ENCODE data around the gene NHSL2.
"Not testable (repeated sequence)": the region's sequence is repeated elsewhere in the genome, so short reads cannot be mapped to it uniquely, and the experiment has no call there.

NHSL2 gene

DNA sequence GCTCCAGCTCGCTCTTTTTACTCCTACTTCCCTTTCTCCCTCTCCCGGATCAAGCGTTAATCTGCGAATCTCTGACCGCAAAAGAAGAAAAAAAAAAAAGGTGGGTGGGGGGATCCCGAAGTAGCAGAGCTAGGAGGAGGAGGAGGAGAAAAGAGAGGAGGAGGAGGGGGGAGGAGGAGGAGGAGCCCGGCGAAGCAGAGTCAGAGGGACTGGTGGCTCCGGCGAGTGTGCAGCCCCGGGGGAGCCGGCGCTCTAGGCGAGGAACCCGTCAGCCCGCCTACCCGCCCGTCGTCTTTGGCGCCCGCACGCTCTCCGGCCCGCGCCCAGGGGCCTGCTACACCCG, at the start of gene NHSL2:
Gene NHSL2, plus strand, starts transcription at position 203 of the 343 bp plus-strand sequence.
- no peak for DNase-seq (ENCODE audit: low read depth)

DNA sequence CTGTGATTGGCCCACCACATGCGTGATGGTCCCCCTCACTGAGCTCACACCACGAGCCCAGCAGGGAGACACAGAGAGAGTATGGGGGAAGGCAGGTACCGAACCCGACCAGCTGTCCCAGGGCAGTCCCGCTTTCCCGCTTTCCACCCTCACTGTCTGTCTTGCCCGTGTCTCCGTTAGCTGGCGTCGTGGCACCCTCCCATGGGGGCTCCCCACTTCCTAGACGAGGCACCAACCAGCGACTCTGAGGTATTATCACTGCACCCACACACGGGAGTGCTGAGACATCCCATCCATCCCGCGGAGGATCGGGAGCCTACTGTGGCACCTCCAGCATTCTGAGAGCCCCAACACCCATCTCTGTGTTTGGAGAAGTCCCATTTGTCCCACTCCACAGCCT, 43.0 kb upstream of the NHSL2 start:
- no peak for DNase-seq (ENCODE audit: low read depth)

DNA sequence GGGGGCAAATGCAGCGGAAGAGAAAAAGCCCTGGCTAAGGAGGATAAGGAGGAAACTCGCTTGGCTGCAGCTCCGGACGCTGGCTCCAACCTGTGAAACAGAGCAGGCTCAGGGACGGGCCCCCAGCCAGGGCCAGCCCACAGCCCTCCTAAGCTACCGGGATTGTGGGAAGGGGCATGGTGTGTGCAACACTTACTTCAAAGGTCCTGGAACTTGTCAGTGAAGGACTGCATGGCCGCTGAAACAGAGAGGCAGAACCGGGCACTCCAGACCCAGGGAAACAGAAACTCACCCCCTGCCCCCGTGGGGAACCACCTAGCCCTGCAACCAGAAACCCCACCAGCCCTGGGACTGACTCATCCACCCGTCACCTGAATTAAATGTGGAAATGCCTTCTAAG, 41.1 kb upstream of the NHSL2 start:
- not testable (repeated sequence) for DNase-seq (ENCODE audit: low read depth)

DNA sequence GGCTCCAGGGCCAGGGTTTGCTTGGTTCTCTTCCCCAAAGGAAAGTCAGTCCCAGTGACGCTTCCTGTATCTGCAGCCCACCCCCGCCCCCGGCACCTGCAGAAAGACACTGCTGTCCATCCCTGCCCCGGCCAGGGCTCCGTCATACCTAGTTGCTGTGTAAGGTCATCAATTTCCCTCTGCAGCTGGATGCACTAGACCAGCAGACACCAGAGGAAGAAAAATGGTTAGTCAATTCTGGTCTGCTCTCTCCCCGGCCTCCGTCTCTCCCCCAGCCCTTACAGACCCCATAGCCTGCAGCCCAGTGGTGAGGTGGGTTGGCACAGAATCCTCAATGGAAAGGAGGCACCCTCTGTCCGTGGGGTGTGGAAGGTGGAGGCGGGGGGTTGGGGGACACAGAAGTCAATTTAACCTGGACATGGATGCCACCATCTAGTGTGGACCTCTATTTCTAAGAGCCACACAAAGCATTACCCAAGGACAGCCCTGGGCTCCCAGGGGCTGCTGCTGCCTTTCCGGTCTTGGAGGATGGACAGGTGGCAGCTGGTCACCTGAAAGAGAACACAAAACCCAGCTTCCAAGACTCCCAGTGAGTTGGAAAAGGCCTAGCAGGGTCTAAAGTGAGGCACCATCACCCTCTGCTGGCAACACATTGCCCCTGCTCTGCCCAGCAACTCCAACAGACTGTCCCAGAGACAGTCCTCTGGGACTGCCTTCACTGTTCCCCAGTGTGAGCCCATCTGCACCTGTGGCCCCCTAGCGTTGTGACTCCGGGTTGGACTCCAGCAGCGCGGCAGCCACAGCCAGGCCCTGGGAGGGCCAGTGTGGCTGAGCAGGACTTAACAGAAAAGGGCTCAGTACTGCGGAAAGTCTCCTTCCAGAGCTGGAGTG, 40.2 kb upstream of the NHSL2 start:
- DNase-seq (ENCODE audit: low read depth): no peak

DNA sequence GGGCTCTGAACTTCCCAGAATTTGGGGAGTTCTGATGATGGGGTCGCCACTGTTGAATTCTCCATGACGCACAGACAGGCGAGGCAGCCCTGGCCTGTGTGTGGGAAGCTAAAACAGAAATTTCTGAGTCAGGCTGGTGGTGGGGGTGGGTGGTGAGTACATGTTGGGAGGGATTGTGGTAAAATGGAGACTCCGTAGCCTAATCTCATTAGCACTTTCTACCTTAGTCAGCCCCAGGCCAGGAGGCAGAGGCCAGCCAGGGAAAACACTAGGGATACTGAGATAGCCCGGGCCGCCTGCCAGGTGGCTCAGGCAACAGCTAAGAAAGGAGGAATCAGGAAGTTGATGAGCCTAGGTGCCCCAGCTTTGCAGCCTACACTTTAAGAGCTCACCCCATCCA, 39.3 kb upstream of the NHSL2 start:
- no peak for DNase-seq (ENCODE audit: low read depth)

DNA sequence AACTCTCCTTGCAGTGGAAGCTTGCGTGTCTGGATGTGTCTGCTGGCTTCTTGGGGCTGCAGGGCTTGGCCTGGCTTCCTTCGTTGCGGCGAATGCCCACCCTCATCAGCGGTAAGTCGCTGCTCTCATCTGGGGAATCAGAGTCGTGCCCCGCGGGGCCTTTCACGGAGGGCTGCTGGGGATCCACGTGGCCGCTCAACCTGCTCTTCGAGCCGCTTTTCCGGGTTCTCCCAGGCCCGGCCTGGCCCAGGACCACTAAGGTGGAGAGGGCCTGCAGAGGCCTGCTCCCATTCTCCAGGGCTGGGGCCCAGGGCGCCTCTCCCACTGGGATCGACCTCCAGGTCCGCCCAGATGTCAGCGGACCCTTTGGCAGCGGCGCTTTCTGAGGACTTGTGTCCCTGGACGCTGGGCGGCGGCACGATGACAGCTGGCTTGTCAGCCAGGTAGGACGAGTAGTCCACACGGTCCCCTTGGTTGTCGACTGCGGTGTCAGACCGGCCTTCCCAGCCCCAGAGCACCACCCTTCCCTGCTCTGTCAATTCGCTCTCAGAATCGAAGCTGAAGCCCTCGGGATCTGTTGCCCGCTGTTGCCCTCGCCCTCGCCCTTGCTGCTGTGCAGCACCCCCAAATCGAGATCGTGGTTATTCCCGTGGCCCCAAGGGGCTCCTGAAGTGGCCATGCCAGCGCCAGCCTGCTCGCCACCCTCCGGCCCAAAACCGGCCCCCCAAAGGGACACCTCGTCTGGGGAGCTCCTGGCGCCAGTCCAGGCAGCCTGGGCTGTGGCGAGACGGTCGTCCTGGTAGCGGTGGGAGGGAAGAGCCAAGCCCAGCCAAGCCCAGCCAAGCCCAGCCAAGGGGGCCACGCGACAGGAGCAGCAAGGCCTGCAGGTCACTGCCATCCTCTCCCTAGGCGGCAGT, 37.8 kb upstream of the NHSL2 start:
- no peak for DNase-seq (ENCODE audit: low read depth)

DNA sequence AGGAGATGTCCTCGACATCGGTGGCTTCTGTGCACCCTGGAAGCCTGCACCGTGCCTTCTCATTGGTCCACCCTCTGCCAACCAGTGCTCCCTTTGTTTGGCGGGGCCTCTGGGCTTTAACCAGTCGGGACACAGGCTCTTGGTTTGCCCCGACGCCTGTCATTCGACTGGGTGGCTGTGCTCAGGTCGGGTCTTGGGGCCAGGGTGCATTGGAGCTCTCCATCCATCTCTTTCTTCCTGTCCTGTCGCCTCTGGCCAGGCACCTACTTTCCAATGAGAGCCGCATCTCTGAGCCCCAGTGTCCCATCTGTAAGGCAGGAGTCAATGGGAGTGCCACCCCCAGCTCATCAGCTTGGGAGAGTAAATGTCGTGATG, 37.2 kb upstream of the NHSL2 start:
- no peak for DNase-seq (ENCODE audit: low read depth)

DNA sequence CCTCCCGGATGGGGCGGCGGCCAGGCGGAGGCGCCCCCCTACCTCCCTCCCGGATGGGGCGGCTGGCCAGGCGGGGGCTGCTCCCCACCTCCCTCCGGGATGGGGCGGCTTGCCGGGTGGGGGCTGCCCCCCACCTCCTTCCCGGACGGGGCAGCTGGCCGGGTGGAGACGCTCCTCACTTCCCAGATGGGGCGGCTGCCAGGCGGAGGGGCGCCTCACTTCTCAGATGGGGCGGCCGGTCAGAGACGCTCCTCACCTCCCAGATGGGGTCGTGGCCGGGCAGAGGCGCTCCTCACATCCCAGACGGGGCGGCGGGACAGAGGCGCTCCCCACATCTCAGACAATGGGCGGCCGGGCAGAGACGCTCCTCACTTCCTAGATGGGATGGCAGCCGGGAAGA, 33.8 kb upstream of the NHSL2 start:
- not testable (repeated sequence) for DNase-seq (ENCODE audit: low read depth)

DNA sequence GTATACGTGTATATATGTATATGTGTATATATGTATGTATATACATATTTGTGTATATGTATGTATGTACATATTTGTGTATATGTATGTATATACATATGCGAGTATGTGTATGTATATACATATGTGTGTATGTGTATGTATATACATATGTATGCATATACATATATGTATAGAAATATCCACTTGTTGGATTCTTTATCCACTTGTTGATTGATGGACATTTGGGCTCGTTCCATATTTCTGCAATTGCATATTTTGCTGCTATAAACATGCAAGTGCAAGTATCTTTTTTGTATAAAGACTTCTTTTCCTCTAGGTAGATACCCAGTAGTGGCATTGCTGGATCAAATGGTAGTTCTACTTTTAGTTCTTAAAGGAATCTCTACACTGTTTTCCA, 25.5 kb upstream of the NHSL2 start:
- no peak for DNase-seq (ENCODE audit: low read depth)

DNA sequence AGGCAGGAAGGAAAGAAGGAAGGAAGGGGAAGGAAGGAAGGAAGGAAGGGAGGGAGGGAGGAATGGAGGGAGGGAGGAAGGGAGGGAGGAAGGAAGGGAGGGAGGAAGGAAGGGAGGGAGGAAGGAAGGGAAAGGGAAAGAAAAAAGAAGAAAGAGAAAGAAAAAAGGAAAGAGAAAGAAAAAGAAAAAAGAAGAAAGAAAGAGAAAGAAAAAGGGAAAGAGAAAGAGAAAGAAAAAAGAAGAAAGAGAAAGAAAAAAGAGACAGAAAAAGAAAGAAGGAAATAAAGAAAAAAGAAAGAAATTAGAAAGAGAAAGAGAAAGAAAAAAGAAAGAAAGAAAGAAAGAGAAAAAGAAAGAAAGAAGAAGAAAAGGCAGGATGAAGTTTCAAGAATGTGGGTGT, 15.0 kb upstream of the NHSL2 start:
- no peak for DNase-seq (ENCODE audit: low read depth)

DNA sequence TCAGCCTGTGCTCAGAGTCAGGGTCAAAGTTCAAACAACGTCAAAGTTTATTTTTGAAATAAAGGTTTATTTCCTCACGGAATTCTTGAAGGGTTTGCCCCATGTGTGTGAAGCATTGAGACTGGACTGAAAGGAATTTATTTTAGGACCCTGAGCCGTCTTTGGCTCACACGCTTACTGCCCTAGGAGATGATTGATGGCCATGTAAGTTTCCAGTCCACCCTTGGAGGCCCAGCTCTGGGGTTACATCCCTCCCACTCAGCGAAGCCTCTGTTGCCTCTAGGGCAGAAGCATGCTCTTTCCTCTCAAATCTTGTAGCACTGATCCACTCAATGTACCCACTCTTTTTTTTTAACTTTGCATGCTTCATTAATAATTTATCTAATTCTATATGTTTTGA, 4.5 kb upstream of the NHSL2 start:
- no peak for DNase-seq (ENCODE audit: low read depth)

DNA sequence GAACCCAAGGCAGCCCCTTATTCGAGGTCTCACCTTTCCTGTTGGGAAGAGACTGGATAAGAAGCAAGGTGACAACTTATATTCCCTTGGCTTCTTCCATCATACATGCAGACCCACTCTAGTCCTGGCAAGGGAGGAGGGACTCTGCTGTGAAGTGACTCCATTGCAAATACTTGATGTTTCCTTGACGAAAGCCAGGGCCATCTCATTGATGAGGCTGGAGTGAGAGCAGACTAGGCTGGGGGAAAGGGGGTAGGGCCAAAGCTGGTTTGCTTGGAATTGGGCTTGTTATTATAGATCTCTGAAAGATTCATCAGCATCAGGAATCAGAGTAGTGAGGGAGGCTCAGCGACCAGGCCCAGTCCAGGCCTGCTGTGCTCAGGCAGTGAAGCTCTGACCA, 2.3 kb upstream of the NHSL2 start:
- DNase-seq (ENCODE audit: low read depth): no peak

DNA sequence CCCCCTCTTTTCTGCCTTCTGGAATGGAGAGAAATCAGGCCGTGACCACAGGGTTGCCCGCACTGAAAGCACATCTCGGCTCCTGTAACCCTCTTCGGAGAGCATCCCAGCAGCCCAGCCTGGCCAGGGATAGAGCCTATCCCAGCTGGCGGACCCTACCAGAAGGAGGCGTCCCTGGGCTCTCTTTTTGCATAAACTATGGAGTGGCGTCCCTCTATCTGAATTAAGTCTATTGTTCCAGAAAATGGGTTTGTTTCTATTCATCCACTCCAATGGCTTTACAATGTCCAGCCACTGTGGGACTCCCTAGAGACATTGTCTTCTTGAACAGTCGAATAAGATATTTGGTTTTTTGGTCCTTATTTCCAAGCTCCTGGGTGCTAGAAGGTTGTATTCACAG, 689 bp upstream of the NHSL2 start:
- DNase-seq (ENCODE audit: low read depth): no peak

DNA sequence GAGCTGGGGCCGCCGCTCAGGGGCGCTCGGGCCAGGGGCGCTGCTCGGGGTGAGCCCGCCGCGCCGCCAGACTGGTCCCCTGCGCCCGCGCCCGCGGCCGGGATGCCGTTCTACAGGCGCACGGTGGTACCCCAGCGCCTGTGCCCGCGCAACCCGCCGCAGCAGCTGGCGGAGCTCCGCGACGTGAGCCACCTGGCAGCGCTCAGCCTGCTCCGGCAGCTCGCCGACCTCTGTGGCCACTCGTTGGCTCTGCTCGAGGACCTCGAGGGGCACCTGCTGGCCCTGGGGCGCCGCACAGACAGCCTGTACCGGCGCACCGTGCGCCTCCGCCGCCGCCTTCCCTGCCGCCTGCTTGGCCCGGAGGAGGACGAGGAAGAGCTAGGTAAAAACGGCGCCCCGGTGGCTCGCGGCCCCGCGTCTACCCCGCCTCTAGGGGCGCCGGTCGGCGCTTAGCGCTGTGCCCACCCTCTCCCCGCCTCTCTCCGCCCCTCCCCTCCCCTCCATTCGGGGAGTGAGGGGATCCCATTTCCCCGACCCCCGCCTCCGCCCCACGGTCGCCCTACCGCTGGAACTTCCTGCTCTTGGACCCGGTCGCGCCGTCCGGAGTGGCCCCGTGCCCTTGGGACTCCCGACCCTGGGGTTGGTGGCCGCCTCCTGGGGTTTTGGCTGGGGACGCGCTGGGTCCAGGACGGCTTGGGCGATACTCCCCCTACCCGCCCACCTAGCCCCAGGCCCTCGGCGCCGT, 513 bp downstream of the NHSL2 start:
- DNase-seq (ENCODE audit: low read depth): no peak

DNA sequence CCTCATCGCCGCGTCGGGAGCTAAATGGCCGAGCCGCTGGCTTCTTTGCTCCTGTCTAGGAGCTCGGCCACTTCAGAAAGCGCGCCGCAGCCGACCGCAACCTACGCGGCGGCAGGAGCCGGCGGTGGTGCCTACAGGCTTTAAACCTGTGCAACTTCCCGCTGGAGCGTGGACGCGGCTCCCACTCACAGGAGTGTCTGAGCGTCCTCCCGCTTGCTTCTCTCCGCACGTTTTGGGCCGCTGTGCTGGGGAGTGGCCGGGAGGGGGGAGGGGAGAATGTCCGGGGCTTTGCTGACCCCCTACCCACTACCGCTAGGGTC, 1.0 kb downstream of the NHSL2 start:
- DNase-seq (ENCODE audit: low read depth): no peak

DNA sequence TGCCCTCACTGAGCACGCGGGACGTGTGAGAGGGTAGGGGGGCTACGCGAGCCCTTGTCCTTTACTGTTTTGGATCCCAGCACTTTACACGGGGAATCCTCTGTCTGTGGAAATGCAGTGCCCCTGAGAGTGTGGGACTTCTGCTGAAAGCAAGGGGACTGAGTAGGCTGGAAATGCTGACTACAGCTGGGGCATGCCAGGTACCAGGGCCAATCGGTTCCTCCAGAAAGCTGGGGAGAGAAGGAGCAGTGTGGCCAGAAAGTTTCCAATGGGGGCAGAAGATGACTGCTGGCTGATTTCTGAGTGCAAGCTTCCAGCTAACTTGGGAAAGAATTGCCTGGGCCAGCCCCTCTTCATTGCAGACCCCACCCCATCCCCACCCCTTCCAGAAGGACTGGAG, 1.5 kb downstream of the NHSL2 start:
- DNase-seq (ENCODE audit: low read depth): no peak

DNA sequence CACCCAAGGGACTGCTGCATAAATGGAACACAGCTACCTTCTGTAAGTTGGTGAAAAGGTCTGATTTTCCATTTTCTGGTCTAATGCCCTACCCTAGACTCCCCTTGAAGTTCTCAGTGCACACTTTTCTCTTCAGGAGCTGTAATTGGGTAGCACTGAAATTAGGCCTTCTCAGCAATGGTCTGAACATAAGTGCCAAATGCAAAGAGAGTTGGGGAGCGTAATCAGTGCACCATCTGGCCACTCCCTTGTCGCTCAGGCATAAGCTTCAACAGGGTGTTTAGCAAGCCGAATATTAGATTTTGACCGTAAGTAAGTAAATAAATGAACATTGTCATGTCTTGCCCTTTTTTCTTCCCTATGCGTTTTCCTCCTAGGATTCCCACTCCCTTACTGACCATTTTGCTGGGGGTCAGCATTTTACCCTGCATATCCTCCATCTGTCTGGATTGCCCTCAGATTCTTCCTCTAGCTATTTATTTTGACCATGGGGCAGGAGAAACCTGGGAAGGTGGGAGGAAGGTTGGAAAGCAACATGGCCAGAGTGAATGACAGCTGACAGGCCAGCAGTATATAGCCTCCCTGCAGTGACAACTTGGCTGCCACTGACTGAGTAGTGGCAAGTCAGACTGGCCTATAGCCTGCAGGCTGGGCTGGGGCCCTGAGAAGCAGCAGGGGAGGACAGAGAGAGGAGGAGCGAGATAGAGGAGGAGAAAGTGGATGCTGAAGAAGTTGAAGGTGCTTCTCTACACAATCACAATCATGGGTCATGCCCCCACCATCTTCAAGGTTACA, 2.7 kb downstream of the NHSL2 start:
- no peak for DNase-seq (ENCODE audit: low read depth)

DNA sequence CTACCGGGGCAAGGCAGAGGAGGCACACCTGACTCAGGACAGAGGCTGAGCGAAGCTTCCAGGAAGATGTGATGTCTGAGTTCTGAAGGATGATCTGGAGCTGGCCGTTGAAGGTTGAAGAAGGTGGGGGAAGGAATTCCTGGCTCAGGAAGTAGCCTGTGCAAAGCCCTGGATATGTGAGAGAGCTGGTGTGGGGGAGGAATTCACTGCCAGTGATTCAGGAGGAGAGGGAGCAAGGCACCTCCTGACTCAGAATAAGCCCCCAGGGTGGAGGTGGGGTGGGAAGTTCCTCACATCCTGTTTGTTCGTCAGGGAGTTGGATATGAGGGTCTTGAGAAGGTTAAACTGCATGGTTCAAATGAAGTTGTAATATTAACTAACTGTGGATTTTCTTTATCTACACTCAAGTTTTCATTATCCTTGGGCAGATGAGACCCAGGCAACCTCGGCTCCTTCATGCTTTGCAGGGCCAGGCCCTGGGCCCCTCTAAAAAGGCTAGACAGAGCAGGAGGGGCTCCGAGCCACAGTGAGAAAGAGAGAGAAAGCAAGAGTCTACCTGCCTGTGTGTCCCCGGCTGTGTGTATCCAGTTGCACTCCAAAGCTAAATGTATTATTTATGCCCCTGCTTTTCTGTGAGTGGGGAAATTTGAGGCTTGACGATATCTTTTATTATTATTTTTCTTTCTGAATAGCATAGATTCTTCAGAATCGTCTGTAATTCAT, 7.1 kb downstream of the NHSL2 start:
- DNase-seq (ENCODE audit: low read depth): no peak

DNA sequence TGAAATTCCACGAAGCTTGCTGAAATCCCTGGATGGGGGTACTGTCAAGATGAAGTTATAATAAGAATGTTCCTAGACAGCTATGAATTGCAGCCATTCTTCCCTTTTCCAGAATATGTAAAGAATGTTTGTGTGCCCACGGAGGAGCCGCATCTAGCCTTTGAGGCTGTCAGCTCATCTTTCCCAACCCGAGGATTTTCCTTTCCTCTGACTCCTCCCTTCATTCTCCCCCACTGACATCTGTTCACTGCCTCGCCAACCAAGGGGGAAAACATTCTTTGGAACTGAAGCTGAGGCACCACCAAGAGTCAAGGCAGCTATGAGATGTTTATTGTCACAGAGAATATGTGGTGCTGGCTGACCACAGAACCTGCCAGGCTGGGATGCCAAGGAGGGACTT, 8.8 kb downstream of the NHSL2 start:
- no peak for DNase-seq (ENCODE audit: low read depth)

DNA sequence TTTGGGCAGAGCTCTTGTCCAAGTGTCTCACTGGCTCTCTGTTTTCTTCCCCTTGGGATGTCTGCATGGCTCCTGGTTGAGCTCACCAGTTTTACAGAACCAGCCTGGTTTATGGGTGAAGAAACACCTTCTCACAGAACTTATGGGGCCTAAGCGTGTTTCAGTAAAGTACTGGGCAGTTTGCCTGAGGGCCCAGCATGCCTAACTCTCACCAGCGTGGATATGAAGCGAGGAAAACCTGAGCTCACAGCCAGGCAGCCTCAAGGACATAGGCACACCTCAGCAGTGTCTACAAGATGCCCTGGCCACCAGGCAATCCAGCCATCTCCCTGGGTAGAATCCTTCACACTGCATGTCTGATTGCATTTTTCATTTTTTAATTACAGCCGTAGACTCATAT, 9.2 kb downstream of the NHSL2 start:
- DNase-seq (ENCODE audit: low read depth): no peak

DNA sequence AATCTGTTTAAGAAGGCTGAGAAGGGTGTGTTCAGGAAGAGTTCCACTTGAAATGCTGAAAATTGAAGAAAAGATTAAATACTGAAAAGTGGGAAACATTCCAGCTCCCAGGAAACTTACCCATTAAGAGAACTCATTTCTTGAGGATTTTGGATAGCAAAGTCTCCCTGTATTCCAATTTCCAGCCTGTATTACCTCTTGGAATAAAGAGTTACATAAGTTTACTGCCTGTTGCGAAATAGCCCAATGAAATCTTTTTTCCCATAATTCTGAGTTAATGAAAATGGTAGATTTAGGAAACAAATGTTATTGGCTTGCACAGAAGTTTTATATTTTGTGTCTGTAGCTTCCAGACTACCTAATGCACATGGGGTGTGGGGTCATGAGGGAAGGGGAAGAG, 12.0 kb downstream of the NHSL2 start:
- DNase-seq (ENCODE audit: low read depth): no peak
